HUES48 (cell line): ENCODE data around the gene ZFYVE26.
"Not testable (repeated sequence)": the region's sequence is repeated elsewhere in the genome, so short reads cannot be mapped to it uniquely, and the experiment has no call there.

Experiments used
- H3K27ac ChIP-seq: one replicate; pipeline ENCODE4 v1.7.0; 2013; ENCODE audit warnings: low read depth, low read length, inconsistent platforms
- H3K27me3 ChIP-seq: 2 replicates; pipeline ENCODE4 v1.6.1; 2013; ENCODE audit warnings: mild to moderate bottlenecking, low read length; ENCODE audit not compliant: control insufficient read depth, insufficient read depth
- H3K36me3 ChIP-seq: 2 replicates; pipeline ENCODE4 v1.6.1; 2013; ENCODE audit warnings: low read length; ENCODE audit not compliant: control insufficient read depth, insufficient read depth
- H3K4me1 ChIP-seq: 2 replicates; pipeline ENCODE4 v1.6.1; 2013; ENCODE audit warnings: mild to moderate bottlenecking, low read length; ENCODE audit not compliant: control insufficient read depth, insufficient read depth
- H3K4me3 ChIP-seq: 2 replicates; pipeline ENCODE4 v1.5.1; 2013; ENCODE audit warnings: mild to moderate bottlenecking, low read depth, low read length
- H3K9ac ChIP-seq: 2 replicates; pipeline ENCODE4 v1.6.1; 2013; ENCODE audit warnings: mild to moderate bottlenecking, low read depth, low read length, moderate library complexity
- H3K9me3 ChIP-seq: 2 replicates; pipeline ENCODE4 v1.6.1; 2013; ENCODE audit warnings: low read length; ENCODE audit not compliant: control insufficient read depth, insufficient read depth

The ZFYVE26 gene

GRCh38 chr14:67837011-67837624 lies 20.7 kb upstream of the ZFYVE26 start:
- Histone ChIP-seq H3K27me3 (no peaks in the 10 kb centered on the region), H3K4me3 (no peak overlapping the region), H3K9ac (no peak overlapping the region), H3K4me1 (no peaks in the 10 kb centered on the region), H3K9me3 (no peaks in the 10 kb centered on the region), H3K36me3 (no peaks in the 10 kb centered on the region), H3K27ac (no peak overlapping the region)

GRCh38 chr14:67835596-67835995 lies 19.2 kb upstream of the ZFYVE26 start:
- Histone ChIP-seq H3K27me3 (no peaks in the 10 kb centered on the region), H3K36me3 (no peaks in the 10 kb centered on the region), H3K9ac (no peak overlapping the region), H3K4me1 (no peaks in the 10 kb centered on the region), H3K9me3 (no peaks in the 10 kb centered on the region), H3K4me3 (no peak overlapping the region), H3K27ac (no peak overlapping the region)

- no peaks in the 10 kb centered on the region for H3K4me1 ChIP-seq
- no peaks in the 10 kb centered on the region for H3K27me3 ChIP-seq
- no peak overlapping the region for H3K9ac ChIP-seq
- no peaks in the 10 kb centered on the region for H3K9me3 ChIP-seq
- no peak overlapping the region for H3K27ac ChIP-seq
- no peaks in the 10 kb centered on the region for H3K36me3 ChIP-seq
- no peak overlapping the region for H3K4me3 ChIP-seq
Measured at GRCh38 chr14:67833403-67833802, 17.0 kb upstream of the ZFYVE26 start.

GRCh38 chr14:67831113-67831512 lies 14.7 kb upstream of the ZFYVE26 start:
- H3K9ac ChIP-seq = no peak overlapping the region
- H3K9me3 ChIP-seq = no peaks in the 10 kb centered on the region
- H3K27ac ChIP-seq = no peak overlapping the region
- H3K4me3 ChIP-seq = no peak overlapping the region
- no peaks in the 10 kb centered on the region for H3K4me1 ChIP-seq
- no peaks in the 10 kb centered on the region for H3K27me3 ChIP-seq
- peaks cover 11% of the 10 kb centered on the region for H3K36me3 ChIP-seq

DNA sequence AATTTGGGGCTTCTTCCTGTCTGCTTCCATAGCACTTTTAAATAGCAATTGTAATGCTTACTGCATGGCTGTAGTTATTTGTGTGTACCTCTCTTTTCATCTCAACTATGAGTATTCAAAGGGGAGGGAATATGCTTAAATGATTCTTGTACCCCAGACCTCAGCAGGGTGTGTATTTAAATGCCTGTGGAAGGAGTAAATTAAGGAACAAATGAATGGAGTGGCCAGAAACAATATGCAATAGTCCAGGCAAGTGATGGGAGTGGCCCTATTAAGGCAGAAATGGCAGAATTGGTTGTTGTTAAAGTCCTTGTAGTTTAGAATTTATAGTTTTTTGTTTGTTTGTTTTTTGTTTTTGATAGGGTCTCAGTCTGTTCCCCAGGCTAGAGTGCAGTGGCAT lies 4.7 kb upstream of the ZFYVE26 start:
- Histone ChIP-seq H3K27ac (no peak overlapping the region), H3K36me3 (peaks cover 14% of the 10 kb centered on the region), H3K4me3 (peak overlapping the region; percentile 82; the same call in 1 of the 2 replicates), H3K27me3 (no peaks in the 10 kb centered on the region), H3K4me1 (peaks cover 12% of the 10 kb centered on the region), H3K9me3 (no peaks in the 10 kb centered on the region), H3K9ac (peak overlapping the region; percentile 83; the same call in 1 of the 2 replicates)

- Histone ChIP-seq H3K27ac (peak overlapping the region; percentile 53), H3K9me3 (no peaks in the 10 kb centered on the region), H3K4me3 (peak overlapping the region; percentile 82), H3K36me3 (peaks cover 7% of the 10 kb centered on the region), H3K27me3 (no peaks in the 10 kb centered on the region), H3K9ac (peak overlapping the region; percentile 83), H3K4me1 (peaks cover 13% of the 10 kb centered on the region)
Measured at GRCh38 chr14:67820428-67820971, 4.1 kb upstream of the ZFYVE26 start.

GRCh38 chr14:67819563-67820421 lies 3.4 kb upstream of the ZFYVE26 start, which contains the start of gene RAD51B:
Gene RAD51B, plus strand, starts transcription at chr14:67819779.
- H3K9ac ChIP-seq = peak within 1 kb of the TSS; percentile 83
- no peaks in the 10 kb centered on the region for H3K27me3 ChIP-seq
- no peaks in the 10 kb centered on the region for H3K9me3 ChIP-seq
- peak within 1 kb of the TSS; percentile 82 for H3K4me3 ChIP-seq
- peak within 1 kb of the TSS; percentile 53 for H3K27ac ChIP-seq
- 0 out of 2 replicates have a peak, but pooled peaks cover 2% of the 10 kb centered on the region for H3K36me3 ChIP-seq
- H3K4me1 ChIP-seq = peaks cover 18% of the 10 kb centered on the region

DNA sequence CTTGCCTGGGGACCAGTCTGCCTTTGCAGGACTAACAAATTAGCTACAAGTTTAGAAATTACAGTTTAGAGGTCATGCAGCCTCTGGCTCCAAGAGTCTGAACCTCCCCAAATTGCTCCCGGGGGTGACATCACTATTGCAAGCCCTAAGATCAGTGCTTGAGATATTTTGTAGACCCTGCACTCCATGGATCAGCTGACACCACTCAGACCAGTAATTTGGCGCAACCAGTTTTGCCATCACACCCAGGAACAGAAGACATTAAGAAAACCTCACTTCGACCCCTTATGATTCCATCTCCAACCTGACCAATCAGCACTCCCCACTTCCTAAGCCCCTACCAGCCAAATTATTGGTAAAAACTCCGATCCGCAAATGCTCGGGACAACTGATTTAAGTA lies 2.1 kb upstream of the ZFYVE26 start:
- peaks cover 18% of the 10 kb centered on the region for H3K4me1 ChIP-seq
- H3K4me3 ChIP-seq, H3K27ac ChIP-seq, H3K27me3 ChIP-seq, H3K9ac ChIP-seq, H3K9me3 ChIP-seq, H3K36me3 ChIP-seq: not testable (repeated sequence)

- peaks cover 18% of the 10 kb centered on the region for H3K4me1 ChIP-seq
- no peaks in the 10 kb centered on the region for H3K9me3 ChIP-seq
- no peaks in the 10 kb centered on the region for H3K27me3 ChIP-seq
- no peak overlapping the region for H3K4me3 ChIP-seq
- peaks cover 12% of the 10 kb centered on the region for H3K36me3 ChIP-seq
- no peak overlapping the region for H3K27ac ChIP-seq
- H3K9ac ChIP-seq = no peak overlapping the region
Measured at GRCh38 chr14:67817750-67818438, 1.5 kb upstream of the ZFYVE26 start.

- Histone ChIP-seq H3K27ac (peak overlapping the region; percentile 89), H3K9me3 (no peaks in the 10 kb centered on the region), H3K9ac (peak overlapping the region; percentile 80), H3K27me3 (no peaks in the 10 kb centered on the region), H3K36me3 (peaks cover 29% of the 10 kb centered on the region), H3K4me1 (peaks cover 12% of the 10 kb centered on the region), H3K4me3 (peak overlapping the region; percentile 97)
Measured at GRCh38 chr14:67815573-67816225, 691 bp downstream of the ZFYVE26 start.
